Tongue (tissue), 2 donors: ENCODE data around the gene LRRC14B. TPM values are rescaled to one million over a fixed set of nuclear protein-coding genes. Genes with fewer than 3 reads are reported as not detected.
"Not testable (repeated sequence)": the region's sequence is repeated elsewhere in the genome, so short reads cannot be mapped to it uniquely, and the experiment has no call there.

Experiments
- DNase-seq: peaks from one replicate; pipeline ENCODE4 v3.0.0-alpha.2; 2015
- total RNA-seq: library from RNA; depleted of rRNA; stranded (reverse); fragments of >200 nt; gene quantifications from one replicate; pipeline ENCODE4 v1.2.3, GENCODE V29; 2014

LRRC14B gene
- total RNA-seq, 1 donor from 2014 or later = 46.0 TPM

DNA sequence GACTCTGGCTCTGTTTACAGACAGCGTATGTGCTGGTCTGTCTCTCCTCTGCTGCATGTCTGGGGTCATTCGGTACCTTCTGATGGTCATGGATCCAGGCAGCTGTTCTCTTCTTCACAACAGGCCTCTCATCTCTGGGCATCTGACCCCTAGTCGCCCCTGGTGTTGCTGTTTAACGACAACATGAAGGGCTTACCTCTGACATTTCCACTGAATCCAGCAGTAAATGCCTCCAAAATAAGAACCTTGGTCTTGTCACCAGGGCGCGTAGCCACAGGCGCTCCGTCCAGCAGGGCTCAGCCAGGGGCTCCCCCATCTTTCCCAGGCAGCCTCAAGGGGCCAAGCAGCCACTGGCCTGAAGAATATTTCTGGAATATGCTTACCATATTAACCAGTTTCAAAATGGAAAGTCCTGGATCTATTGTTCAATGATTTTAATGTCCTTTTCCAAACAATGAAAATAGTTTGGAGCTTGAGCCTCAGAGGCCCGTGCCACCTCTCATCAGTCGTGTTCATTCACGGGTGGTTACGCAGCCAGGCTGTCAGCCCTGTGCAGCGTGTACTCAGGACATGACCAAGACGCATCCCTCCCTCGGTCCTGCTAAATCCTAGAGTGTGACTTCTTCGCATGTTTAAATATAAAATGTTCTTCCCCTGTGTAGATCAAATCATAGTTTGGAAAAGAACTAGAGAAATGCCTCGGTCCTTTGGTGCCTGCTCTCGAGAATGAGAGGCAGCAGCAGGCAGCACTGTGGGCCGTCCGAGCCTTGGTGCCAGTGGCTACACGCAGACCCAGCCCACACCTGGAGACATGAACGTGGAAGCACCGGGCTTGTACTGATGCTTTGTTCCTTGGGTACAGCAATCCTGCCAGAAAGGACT is 30.1 kb upstream of the LRRC14B start:
- peak; percentile 15 for DNase-seq

- no peak for DNase-seq
Observed at GRCh38 chr5:161803-162110, 29.5 kb upstream of the LRRC14B start.

DNA sequence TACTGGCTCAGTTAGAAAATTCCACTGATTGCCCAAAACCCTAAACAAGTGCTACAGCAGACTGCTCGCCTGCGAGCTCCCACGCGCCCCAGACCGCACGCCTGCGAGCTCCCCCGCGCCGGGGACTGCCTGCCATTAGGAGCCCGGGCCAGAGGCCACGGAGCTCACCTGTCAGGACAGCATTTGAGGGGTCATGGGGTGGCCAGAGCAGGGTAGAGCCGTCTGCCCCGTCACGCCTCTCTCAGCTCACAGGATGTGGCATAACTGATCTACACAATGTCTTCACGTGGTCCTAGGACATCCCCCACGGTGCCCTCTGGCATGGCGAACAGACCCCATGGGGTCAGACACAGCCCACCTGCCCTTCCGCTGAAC is 29.1 kb upstream of the LRRC14B start:
- DNase-seq = no peak

GRCh38 chr5:162565-163337 is 28.5 kb upstream of the LRRC14B start:
- no peak for DNase-seq

- DNase-seq = no peak
Observed at GRCh38 chr5:163338-163620, 28.0 kb upstream of the LRRC14B start.

- DNase-seq = no peak
Observed at GRCh38 chr5:163841-164240, 27.5 kb upstream of the LRRC14B start.

DNA sequence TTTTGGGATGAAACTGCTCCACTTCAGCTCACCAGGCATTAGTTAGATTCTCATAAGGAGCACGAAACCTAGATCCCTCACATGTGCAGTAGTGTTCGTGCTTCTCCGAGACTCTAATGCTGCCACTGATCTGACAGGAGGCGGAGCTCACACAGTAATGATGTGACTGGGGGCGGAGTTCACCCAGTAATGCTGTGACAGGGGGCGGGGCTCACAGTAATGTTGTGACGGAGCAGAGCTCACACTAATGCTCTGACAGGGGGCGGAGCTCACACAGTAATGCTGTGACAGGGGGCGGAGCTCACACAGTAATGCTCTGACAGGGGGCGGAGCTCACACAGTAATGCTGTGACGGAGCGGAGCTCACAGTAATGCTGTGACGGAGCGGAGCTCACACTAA is 27.1 kb upstream of the LRRC14B start:
- no peak for DNase-seq

DNA sequence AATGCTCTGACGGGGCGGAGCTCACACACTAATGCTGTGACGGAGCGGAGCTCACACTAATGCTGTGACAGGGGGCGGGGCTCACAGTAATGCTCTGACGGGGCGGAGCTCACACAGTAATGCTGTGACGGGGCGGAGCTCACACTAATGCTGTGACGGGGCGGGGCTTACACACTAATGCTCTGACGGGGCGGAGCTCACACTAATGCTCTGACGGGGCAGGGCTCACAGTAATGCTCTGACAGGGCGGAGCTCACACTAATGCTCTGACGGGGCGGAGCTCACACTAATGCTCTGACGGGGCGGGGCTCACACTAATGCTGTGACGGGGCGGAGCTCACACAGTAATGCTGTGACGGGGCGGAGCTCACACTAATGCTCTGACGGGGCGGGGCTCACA is 26.5 kb upstream of the LRRC14B start:
- not testable (repeated sequence) for DNase-seq

DNA sequence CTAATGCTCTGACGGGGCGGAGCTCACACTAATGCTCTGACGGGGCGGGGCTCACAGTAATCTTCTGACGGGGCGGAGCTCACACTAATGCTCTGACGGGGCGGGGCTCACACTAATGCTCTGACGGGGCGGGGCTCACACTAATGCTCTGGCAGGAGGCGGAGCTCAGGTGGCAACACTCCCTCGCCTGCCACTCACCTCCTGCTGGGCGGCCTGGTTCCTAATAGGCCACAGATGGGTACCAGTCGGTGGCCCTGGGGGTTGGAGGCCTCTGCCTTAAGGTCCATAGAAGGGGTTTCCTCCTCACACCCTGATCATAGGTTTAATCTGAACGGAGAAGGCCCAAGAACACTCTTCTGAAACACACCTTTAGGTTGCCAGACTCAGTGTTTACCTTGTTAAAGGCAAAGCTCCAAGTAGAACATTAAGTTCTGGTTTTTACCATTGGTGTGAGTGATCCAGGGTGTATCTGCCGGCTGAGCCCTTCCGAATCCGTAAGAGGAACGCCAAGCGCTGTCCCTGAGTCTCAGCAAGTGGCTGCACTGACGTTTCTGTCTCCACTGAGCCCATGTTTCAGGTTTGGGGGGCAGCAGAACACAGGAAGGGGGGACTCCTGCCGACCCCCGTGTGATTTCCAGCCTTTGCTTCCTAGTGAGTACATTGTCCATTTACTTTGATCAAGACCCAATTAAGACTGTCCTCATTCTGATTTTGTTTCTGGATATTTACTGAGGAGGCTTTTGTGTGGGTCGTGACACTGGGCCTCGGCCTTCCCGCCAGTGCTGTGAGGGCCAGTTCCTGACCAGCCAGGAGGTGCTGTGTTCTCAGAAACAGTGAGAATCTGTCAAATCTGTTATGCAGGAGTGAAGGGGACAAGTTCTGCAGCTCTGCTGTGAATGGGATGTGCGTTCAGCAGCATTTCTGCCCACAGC is 24.6 kb upstream of the LRRC14B start:
- DNase-seq = no peak

- DNase-seq = no peak
Observed at GRCh38 chr5:167511-167910, 23.8 kb upstream of the LRRC14B start.

GRCh38 chr5:167982-168660 is 23.2 kb upstream of the LRRC14B start:
- DNase-seq = peak; percentile 55

- no peak for DNase-seq
Observed at GRCh38 chr5:169071-169727, 22.1 kb upstream of the LRRC14B start.

DNA sequence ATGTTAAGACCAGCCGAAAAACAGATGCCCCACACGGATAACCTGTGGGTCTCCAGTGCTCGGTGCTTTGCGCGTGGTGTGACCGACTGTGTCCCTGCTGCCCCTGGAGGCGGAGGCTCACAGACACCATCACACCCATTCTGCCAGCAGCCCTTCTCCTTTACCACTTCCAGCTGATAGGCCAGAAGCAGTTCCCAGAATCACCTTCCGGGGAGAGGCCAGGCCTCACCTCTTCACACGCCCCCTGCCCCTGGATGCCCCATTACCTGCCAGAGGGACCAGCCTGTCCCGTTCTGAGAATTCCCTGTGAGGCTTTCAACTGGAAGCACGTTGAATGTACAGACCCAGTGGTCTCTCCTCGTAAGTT is 21.6 kb upstream of the LRRC14B start:
- DNase-seq = no peak

DNA sequence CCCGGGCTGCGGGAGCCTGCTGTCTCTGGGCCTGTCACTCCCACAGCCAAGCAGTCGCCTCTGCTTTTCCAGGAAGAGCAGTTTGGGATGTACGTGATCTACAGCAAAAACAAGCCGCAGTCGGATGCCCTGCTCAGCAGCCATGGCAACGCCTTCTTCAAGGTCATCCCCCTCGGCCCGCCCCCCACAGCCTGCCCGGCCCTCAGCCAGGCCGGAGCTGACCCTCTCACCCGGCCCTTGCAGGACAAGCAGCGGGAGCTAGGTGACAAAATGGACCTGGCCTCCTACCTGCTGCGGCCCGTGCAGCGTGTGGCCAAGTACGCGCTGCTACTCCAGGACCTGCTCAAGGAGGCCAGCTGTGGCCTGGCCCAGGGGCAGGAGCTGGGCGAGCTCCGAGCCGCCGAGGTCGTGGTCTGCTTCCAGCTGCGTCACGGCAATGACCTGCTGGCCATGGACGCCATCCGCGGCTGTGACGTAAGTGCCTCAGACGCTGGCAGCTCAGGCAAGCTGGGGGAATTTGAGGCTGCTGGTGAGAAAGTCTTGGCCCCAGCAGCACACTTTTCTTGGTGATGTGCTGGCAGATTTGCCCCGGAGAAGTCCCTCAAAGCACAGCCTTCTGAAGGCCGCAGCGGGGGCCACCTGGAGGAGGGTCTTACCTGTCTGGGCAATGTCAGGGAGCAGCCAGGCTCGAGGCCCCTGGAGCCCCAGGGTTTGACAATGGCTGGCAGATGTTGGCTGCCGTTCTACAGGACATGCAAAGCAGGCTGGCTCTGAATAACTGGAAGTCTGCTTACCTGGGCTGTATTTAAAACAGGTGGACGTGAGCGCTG is 20.1 kb upstream of the LRRC14B start:
- no peak for DNase-seq

GRCh38 chr5:171801-172331 is 19.4 kb upstream of the LRRC14B start:
- DNase-seq = no peak

- DNase-seq = no peak
Observed at GRCh38 chr5:172421-172820, 18.9 kb upstream of the LRRC14B start.

DNA sequence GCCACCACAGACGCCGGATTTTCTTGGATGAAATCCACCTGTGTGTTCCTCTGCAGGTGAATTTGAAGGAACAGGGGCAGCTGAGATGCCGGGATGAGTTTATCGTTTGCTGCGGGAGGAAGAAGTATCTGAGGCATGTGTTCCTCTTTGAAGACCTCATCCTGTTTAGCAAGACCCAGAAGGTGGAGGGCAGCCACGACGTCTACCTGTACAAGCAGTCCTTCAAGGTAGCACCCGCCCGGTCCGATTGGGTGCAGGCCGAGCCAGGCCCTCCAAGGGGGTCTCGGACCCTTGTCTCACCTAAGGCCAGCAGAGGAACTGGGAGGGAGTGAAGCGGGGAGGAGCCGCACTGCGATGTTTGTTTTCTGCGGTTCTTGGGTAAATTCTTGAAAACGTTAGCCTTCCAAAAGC is 18.4 kb upstream of the LRRC14B start:
- no peak for DNase-seq

GRCh38 chr5:173392-174290 is 17.7 kb upstream of the LRRC14B start:
- no peak for DNase-seq

GRCh38 chr5:174291-174600 is 17.0 kb upstream of the LRRC14B start:
- no peak for DNase-seq
